ENCODE measurements around the gene B4GALNT2. TPM values are rescaled to one million over a fixed set of nuclear protein-coding genes. Genes with fewer than 3 reads are reported as not detected.

B4GALNT2 gene
- total and polyA plus RNA-seq, 2 of the 13 experiments (the other 11 are each of a cell fraction or from before 2014, with no cell fraction given) = not detected

GRCh38 chr17:49218941-49219913 lies 86.7 kb downstream of the B4GALNT2 start (continued):
- no peak for TF ChIP-seq ARID4A (CRISPR knock-in tag; IDR thresholded peaks at IDR 0.05; ENCODE audit: borderline replicate concordance)
- TF ChIP-seq RBM39 (IDR thresholded peaks at IDR 0.05; ENCODE audit: low read depth, low read length, poor library complexity, severe bottlenecking) = no peak
- TF ChIP-seq GABPA (IDR thresholded peaks at IDR 0.05; ENCODE audit: low read depth, low read length) = no peak
- no peak for TF ChIP-seq GABPA (CRISPR knock-in tag; IDR thresholded peaks at IDR 0.05; ENCODE audit: low read depth)
- TF ChIP-seq ZNF720 (CRISPR knock-in tag; IDR thresholded peaks at IDR 0.05) = no peak
- TF ChIP-seq ZBTB7B (CRISPR knock-in tag; IDR thresholded peaks at IDR 0.05) = 0 out of 2 replicates have a peak, but pooled peaks have one; percentile 29
- TF ChIP-seq CCDC6 (CRISPR knock-in tag; IDR thresholded peaks at IDR 0.05) = no peak
- TF ChIP-seq SALL1 (CRISPR knock-in tag; IDR thresholded peaks at IDR 0.05) = no peak
- no peak for TF ChIP-seq ZFP36 (IDR thresholded peaks at IDR 0.05; ENCODE audit: borderline replicate concordance, low read depth, low read length, partially characterized antibody)
- no peak for TF ChIP-seq MBNL3 (CRISPR knock-in tag; conservative IDR thresholded peaks at IDR 0.05)
- no peak for TF ChIP-seq RORA (CRISPR knock-in tag; IDR thresholded peaks at IDR 0.05)
- TF ChIP-seq YEATS2 (CRISPR knock-in tag; IDR thresholded peaks at IDR 0.05; ENCODE audit: borderline replicate concordance) = no peak
- TF ChIP-seq TBX3 (IDR thresholded peaks at IDR 0.05; ENCODE audit: borderline replicate concordance) = no peak
- TF ChIP-seq ZNF317 (CRISPR knock-in tag; IDR thresholded peaks at IDR 0.05) = no peak
- TF ChIP-seq MXI1 (IDR thresholded peaks at IDR 0.05; ENCODE audit: borderline replicate concordance, low read depth, low read length) = no peak
- TF ChIP-seq, protein P1, sequence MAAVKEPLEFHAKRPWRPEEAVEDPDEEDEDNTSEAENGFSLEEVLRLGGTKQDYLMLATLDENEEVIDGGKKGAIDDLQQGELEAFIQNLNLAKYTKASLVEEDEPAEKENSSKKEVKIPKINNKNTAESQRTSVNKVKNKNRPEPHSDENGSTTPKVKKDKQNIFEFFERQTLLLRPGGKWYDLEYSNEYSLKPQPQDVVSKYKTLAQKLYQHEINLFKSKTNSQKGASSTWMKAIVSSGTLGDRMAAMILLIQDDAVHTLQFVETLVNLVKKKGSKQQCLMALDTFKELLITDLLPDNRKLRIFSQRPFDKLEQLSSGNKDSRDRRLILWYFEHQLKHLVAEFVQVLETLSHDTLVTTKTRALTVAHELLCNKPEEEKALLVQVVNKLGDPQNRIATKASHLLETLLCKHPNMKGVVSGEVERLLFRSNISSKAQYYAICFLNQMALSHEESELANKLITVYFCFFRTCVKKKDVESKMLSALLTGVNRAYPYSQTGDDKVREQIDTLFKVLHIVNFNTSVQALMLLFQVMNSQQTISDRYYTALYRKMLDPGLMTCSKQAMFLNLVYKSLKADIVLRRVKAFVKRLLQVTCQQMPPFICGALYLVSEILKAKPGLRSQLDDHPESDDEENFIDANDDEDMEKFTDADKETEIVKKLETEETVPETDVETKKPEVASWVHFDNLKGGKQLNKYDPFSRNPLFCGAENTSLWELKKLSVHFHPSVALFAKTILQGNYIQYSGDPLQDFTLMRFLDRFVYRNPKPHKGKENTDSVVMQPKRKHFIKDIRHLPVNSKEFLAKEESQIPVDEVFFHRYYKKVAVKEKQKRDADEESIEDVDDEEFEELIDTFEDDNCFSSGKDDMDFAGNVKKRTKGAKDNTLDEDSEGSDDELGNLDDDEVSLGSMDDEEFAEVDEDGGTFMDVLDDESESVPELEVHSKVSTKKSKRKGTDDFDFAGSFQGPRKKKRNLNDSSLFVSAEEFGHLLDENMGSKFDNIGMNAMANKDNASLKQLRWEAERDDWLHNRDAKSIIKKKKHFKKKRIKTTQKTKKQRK (IDR thresholded peaks at IDR 0.05; ENCODE audit: low read length) = no peak
- TF ChIP-seq TFE3 (CRISPR knock-in tag; IDR thresholded peaks at IDR 0.05) = no peak
- no peak for TF ChIP-seq GABPB1 (CRISPR knock-in tag; IDR thresholded peaks at IDR 0.05)
- TF ChIP-seq SNAPC5 (CRISPR knock-in tag; IDR thresholded peaks at IDR 0.05; ENCODE audit: borderline replicate concordance) = no peak
